T-helper 17 cell (primary cell): ENCODE data around the gene ALG1. TPM values are rescaled to one million over a fixed set of nuclear protein-coding genes. Genes with fewer than 3 reads are reported as not detected.

Experiments used
- ATAC-seq: fragments of 150-1000 bp; cut with Tn5 transposase; 2 replicates; pipeline ENCODE4 v1.10.0; 2021; ENCODE audit warnings: mild to moderate bottlenecking, moderate library complexity
- DNase-seq, 3 donors: peaks; one replicate each; pipeline versions ENCODE4 v3.0.0 to v3.0.0-alpha.2; 2020 to 2021
- H3K9me3 ChIP-seq: one replicate; pipeline ENCODE4 v1.7.0; 2013; ENCODE audit warnings: low read length, mild to moderate bottlenecking; ENCODE audit not compliant: control insufficient read depth, poor library complexity, severe bottlenecking
- H3K27ac Mint-ChIP-seq: one replicate; pipeline ENCODE4 v1.8.0; 2022; ENCODE audit warnings: mild to moderate bottlenecking, moderate library complexity, mixed read lengths
- H3K27me3 Mint-ChIP-seq: one replicate; pipeline ENCODE4 v1.8.0; 2022; ENCODE audit warnings: mixed read lengths
- H3K36me3 Mint-ChIP-seq: one replicate; pipeline ENCODE4 v1.8.0; 2022; ENCODE audit warnings: low read depth, mixed read lengths
- H3K4me1 Mint-ChIP-seq: one replicate; pipeline ENCODE4 v1.8.0; 2022; ENCODE audit warnings: mild to moderate bottlenecking, mixed read lengths
- H3K4me3 Mint-ChIP-seq: one replicate; pipeline ENCODE4 v1.8.0; 2022; ENCODE audit warnings: mild to moderate bottlenecking, moderate library complexity, mixed read lengths
- total RNA-seq, 4 donors: library from RNA in 2 of 4; stranded (reverse) in 2 of 4; gene quantifications; one replicate each; pipeline ENCODE4 v1.2.3 and lab custom pipeline; 2022 to 2026

Gene ALG1
- total RNA-seq (10 to 100 TPM; 10.0 to 10.3 TPM), total RNA-seq (lab: John Stamatoyannopoulos, UW) (14.2 to 32.8 reads per million in 2 donors)

- peak; percentile 94 for ATAC-seq
These were observed at the start of gene ALG1 for GRCh38 chr16:5071681-5072333. ALG1 (plus strand) TSS chr16:5071843; CDS start chr16:5071850, 7 bp downstream.

GRCh38 chr16:5022521-5022920 lies 49.1 kb upstream of the ALG1 start:
- Mint-ChIP-seq H3K27ac (no peak overlapping the region), H3K4me1 (peaks cover 2% of the 10 kb centered on the region), H3K27me3 (no peaks in the 10 kb centered on the region), H3K4me3 (no peak overlapping the region), H3K36me3 (no peaks in the 10 kb centered on the region)
- no peak for ATAC-seq
- DNase-seq = no peak
- no peaks in the 10 kb centered on the region for H3K9me3 ChIP-seq

More at GRCh38 chr16:5071681-5072333, at the start of gene ALG1:
- peak within 1 kb of the TSS; percentile 97 for H3K27ac Mint-ChIP-seq
- no peaks in the 10 kb centered on the region for H3K9me3 ChIP-seq
- H3K4me3 Mint-ChIP-seq = peak within 1 kb of the TSS; percentile 96
- DNase-seq = peak; percentile 82 to 84 (median 83)
- H3K27me3 Mint-ChIP-seq = no peaks in the 10 kb centered on the region
- peaks cover 4% of the 10 kb centered on the region for H3K36me3 Mint-ChIP-seq
- H3K4me1 Mint-ChIP-seq = peaks cover 16% of the 10 kb centered on the region

- peaks cover 3% of the 10 kb centered on the region for H3K36me3 Mint-ChIP-seq
- H3K27me3 Mint-ChIP-seq = no peaks in the 10 kb centered on the region
- H3K4me3 Mint-ChIP-seq = no peak overlapping the region
- H3K27ac Mint-ChIP-seq = no peak overlapping the region
- H3K4me1 Mint-ChIP-seq = peaks cover 2% of the 10 kb centered on the region
- H3K9me3 ChIP-seq = no peaks in the 10 kb centered on the region
- DNase-seq = no peak
- ATAC-seq = no peak
These were observed 47.0 kb upstream of the ALG1 start for GRCh38 chr16:5024632-5025031.

- H3K4me1 Mint-ChIP-seq = peaks cover 2% of the 10 kb centered on the region
- ATAC-seq (no peak), DNase-seq (no peak)
- no peak overlapping the region for H3K4me3 Mint-ChIP-seq
- H3K9me3 ChIP-seq = no peaks in the 10 kb centered on the region
- H3K36me3 Mint-ChIP-seq = peaks cover 3% of the 10 kb centered on the region
- no peak overlapping the region for H3K27ac Mint-ChIP-seq
- no peaks in the 10 kb centered on the region for H3K27me3 Mint-ChIP-seq
These were observed 46.4 kb upstream of the ALG1 start for GRCh38 chr16:5025171-5025632.

- H3K27ac Mint-ChIP-seq = no peak overlapping the region
- no peaks in the 10 kb centered on the region for H3K9me3 ChIP-seq
- peaks cover 3% of the 10 kb centered on the region for H3K4me1 Mint-ChIP-seq
- ATAC-seq = no peak
- DNase-seq = no peak
- H3K27me3 Mint-ChIP-seq = no peaks in the 10 kb centered on the region
- peaks cover 5% of the 10 kb centered on the region for H3K36me3 Mint-ChIP-seq
- no peak overlapping the region for H3K4me3 Mint-ChIP-seq
These were observed 45.0 kb upstream of the ALG1 start for GRCh38 chr16:5026664-5027063.

GRCh38 chr16:5027086-5027485 lies 44.6 kb upstream of the ALG1 start:
- Mint-ChIP-seq H3K27ac (no peak overlapping the region), H3K4me1 (peaks cover 5% of the 10 kb centered on the region), H3K27me3 (no peaks in the 10 kb centered on the region), H3K4me3 (no peak overlapping the region), H3K36me3 (peaks cover 5% of the 10 kb centered on the region)
- no peaks in the 10 kb centered on the region for H3K9me3 ChIP-seq
- no peak for ATAC-seq
- DNase-seq = no peak

- H3K9me3 ChIP-seq = no peaks in the 10 kb centered on the region
- ATAC-seq (no peak), DNase-seq (no peak)
- H3K4me3 Mint-ChIP-seq = no peak overlapping the region
- no peaks in the 10 kb centered on the region for H3K27me3 Mint-ChIP-seq
- H3K36me3 Mint-ChIP-seq = peaks cover 5% of the 10 kb centered on the region
- H3K27ac Mint-ChIP-seq = no peak overlapping the region
- H3K4me1 Mint-ChIP-seq = peaks cover 8% of the 10 kb centered on the region
These were observed 43.9 kb upstream of the ALG1 start for GRCh38 chr16:5027575-5028235.

- Mint-ChIP-seq H3K4me3 (no peak overlapping the region), H3K27ac (peak overlapping the region; percentile 32), H3K27me3 (no peaks in the 10 kb centered on the region), H3K4me1 (peaks cover 12% of the 10 kb centered on the region), H3K36me3 (peaks cover 5% of the 10 kb centered on the region)
- no peaks in the 10 kb centered on the region for H3K9me3 ChIP-seq
- DNase-seq (no peak), ATAC-seq (no peak)
These were observed 42.6 kb upstream of the ALG1 start for GRCh38 chr16:5028950-5029475.

GRCh38 chr16:5030251-5030870 lies 41.3 kb upstream of the ALG1 start:
- DNase-seq = no peak
- Mint-ChIP-seq H3K36me3 (peaks cover 5% of the 10 kb centered on the region), H3K27ac (peak overlapping the region; percentile 51), H3K4me1 (peaks cover 16% of the 10 kb centered on the region), H3K4me3 (no peak overlapping the region), H3K27me3 (no peaks in the 10 kb centered on the region)
- no peaks in the 10 kb centered on the region for H3K9me3 ChIP-seq
- no peak for ATAC-seq

- no peak overlapping the region for H3K4me3 Mint-ChIP-seq
- peaks cover 16% of the 10 kb centered on the region for H3K4me1 Mint-ChIP-seq
- no peaks in the 10 kb centered on the region for H3K27me3 Mint-ChIP-seq
- peaks cover 5% of the 10 kb centered on the region for H3K36me3 Mint-ChIP-seq
- no peak for DNase-seq
- H3K27ac Mint-ChIP-seq = no peak overlapping the region
- H3K9me3 ChIP-seq = no peaks in the 10 kb centered on the region
- ATAC-seq = no peak
These were observed 40.0 kb upstream of the ALG1 start for GRCh38 chr16:5031601-5032000.

- H3K4me1 Mint-ChIP-seq = peaks cover 16% of the 10 kb centered on the region
- ATAC-seq (no peak), DNase-seq (no peak)
- H3K4me3 Mint-ChIP-seq = peak overlapping the region; percentile 83
- peak overlapping the region; percentile 74 for H3K27ac Mint-ChIP-seq
- H3K27me3 Mint-ChIP-seq = no peaks in the 10 kb centered on the region
- peaks cover 5% of the 10 kb centered on the region for H3K36me3 Mint-ChIP-seq
- no peaks in the 10 kb centered on the region for H3K9me3 ChIP-seq
These were observed 38.9 kb upstream of the ALG1 start for GRCh38 chr16:5032748-5033167.

- ATAC-seq (peak; percentile 94), DNase-seq (peak; percentile 68 to 71 (median 69))
- Mint-ChIP-seq H3K4me1 (peaks cover 16% of the 10 kb centered on the region), H3K27me3 (no peaks in the 10 kb centered on the region), H3K27ac (peak within 1 kb of the TSS; percentile 83), H3K36me3 (peaks cover 5% of the 10 kb centered on the region), H3K4me3 (peak within 1 kb of the TSS; percentile 88)
- H3K9me3 ChIP-seq = no peaks in the 10 kb centered on the region
These were observed 38.1 kb upstream of the ALG1 start, which contains the start of gene NAGPA for GRCh38 chr16:5033256-5034166. NAGPA (minus strand) TSS chr16:5033935; CDS start chr16:5033914, 21 bp downstream.
